Progenitor cell of endocrine pancreas (in vitro differentiated cells): Measurements from ENCODE around the gene RPH3AL. TPM values are rescaled to one million over a fixed set of nuclear protein-coding genes. Genes with fewer than 3 reads are reported as not detected.

Experiments used
- DNase-seq: peaks from one replicate; pipeline ENCODE4 v3.0.0; 2021; ENCODE audit warnings: low spot score; ENCODE audit not compliant: unreplicated experiment
- H3K27ac Mint-ChIP-seq: 2 replicates; pipeline ENCODE4 v1.8.0; 2021; ENCODE audit warnings: mild to moderate bottlenecking, moderate library complexity, mixed read lengths
- H3K27me3 Mint-ChIP-seq: 2 replicates; pipeline ENCODE4 v1.8.0; 2021; ENCODE audit warnings: mixed read lengths
- H3K36me3 Mint-ChIP-seq: 2 replicates; pipeline ENCODE4 v1.8.0; 2022; ENCODE audit warnings: mixed read lengths; ENCODE audit not compliant: insufficient read depth
- H3K4me1 Mint-ChIP-seq: 2 replicates; pipeline ENCODE4 v1.8.0; 2021; ENCODE audit warnings: low read depth, mixed read lengths
- H3K4me3 Mint-ChIP-seq: 2 replicates; pipeline ENCODE4 v1.8.0; 2021; ENCODE audit warnings: low read depth, mild to moderate bottlenecking, moderate library complexity, mixed read lengths
- H3K9me3 Mint-ChIP-seq: 2 replicates; pipeline ENCODE4 v1.8.0; 2021; ENCODE audit warnings: low read depth, mixed read lengths
- CTCF ChIP-seq: fragments of 200-600 bp; sonication (generic); IDR thresholded peaks from one replicate; pipeline ENCODE4 v1.5.0; 2021; ENCODE audit warnings: antibody characterized with exemption, mild to moderate bottlenecking; ENCODE audit not compliant: unreplicated experiment
- total RNA-seq: library from RNA; stranded (reverse); gene quantifications from 2 replicates; pipeline ENCODE4 v1.2.1, GENCODE V29; 2021

RPH3AL gene
- total RNA-seq, 1 donor from 2014 or later, result 47.6 TPM

GRCh38 chr17:305090-305976 lies 47.3 kb downstream of the RPH3AL start:
- TF ChIP-seq CTCF, result no peak
- Mint-ChIP-seq H3K4me3 (no peak overlapping the region), H3K36me3 (peaks cover 4% of the 10 kb centered on the region), H3K4me1 (peaks cover 5% of the 10 kb centered on the region), H3K27me3 (no peaks in the 10 kb centered on the region), H3K9me3 (no peaks in the 10 kb centered on the region), H3K27ac (no peak overlapping the region)
- no peak for DNase-seq

- H3K9me3 Mint-ChIP-seq, result no peaks in the 10 kb centered on the region
- no peak for DNase-seq
- H3K4me3 Mint-ChIP-seq, result no peak overlapping the region
- H3K27ac Mint-ChIP-seq, result peak overlapping the region; percentile 69
- H3K4me1 Mint-ChIP-seq, result peaks cover 5% of the 10 kb centered on the region
- no peaks in the 10 kb centered on the region for H3K27me3 Mint-ChIP-seq
- no peak for TF ChIP-seq CTCF
- H3K36me3 Mint-ChIP-seq, result peaks cover 4% of the 10 kb centered on the region
These were observed 48.1 kb downstream of the RPH3AL start for GRCh38 chr17:304461-304860.

GRCh38 chr17:303168-303567 lies 49.4 kb downstream of the RPH3AL start:
- Mint-ChIP-seq H3K9me3 (no peaks in the 10 kb centered on the region), H3K27ac (no peak overlapping the region), H3K4me1 (peaks cover 7% of the 10 kb centered on the region), H3K36me3 (peaks cover 4% of the 10 kb centered on the region), H3K4me3 (no peak overlapping the region), H3K27me3 (no peaks in the 10 kb centered on the region)
- TF ChIP-seq CTCF, result no peak
- DNase-seq, result no peak

- H3K4me1 Mint-ChIP-seq, result peaks cover 4% of the 10 kb centered on the region
These were observed 50.3 kb downstream of the RPH3AL start for GRCh38 chr17:302300-302698.

More at GRCh38 chr17:302300-302698, 50.3 kb downstream of the RPH3AL start:
- Mint-ChIP-seq H3K27ac (peak overlapping the region; percentile 49), H3K27me3 (no peaks in the 10 kb centered on the region), H3K36me3 (peaks cover 1% of the 10 kb centered on the region), H3K9me3 (no peaks in the 10 kb centered on the region), H3K4me3 (no peak overlapping the region)
- no peak for TF ChIP-seq CTCF
- no peak for DNase-seq
